KMS-11 (cell line): ENCODE results near the gene CBX8.
"Not testable (repeated sequence)": the region's sequence is repeated elsewhere in the genome, so short reads cannot be mapped to it uniquely, and the experiment has no call there.

Experiments used
- H2AFZ ChIP-seq: fragments of 200-600 bp; sonication (generic); 2 replicates; pipeline ENCODE4 v1.6.1; 2016; ENCODE audit warnings: antibody characterized with exemption, mixed run types, low read depth
- H3K27ac ChIP-seq: fragments of 200-600 bp; sonication (generic); 2 replicates; pipeline ENCODE4 v1.6.1; 2016; ENCODE audit warnings: mild to moderate bottlenecking, mixed run types
- H3K27me3 ChIP-seq: fragments of 200-600 bp; sonication (generic); 2 replicates; pipeline ENCODE4 v1.6.1; 2017; ENCODE audit warnings: mild to moderate bottlenecking, low read depth, mixed run types, moderate library complexity; ENCODE audit not compliant: insufficient read depth
- H3K36me3 ChIP-seq: fragments of 200-600 bp; sonication (generic); 2 replicates; pipeline ENCODE4 v1.6.1; 2017; ENCODE audit warnings: mild to moderate bottlenecking, mixed run types; ENCODE audit not compliant: insufficient read depth
- H3K4me1 ChIP-seq: fragments of 200-600 bp; sonication (generic); 2 replicates; pipeline ENCODE4 v1.6.1; 2016; ENCODE audit warnings: mild to moderate bottlenecking, low read depth, mixed run types; ENCODE audit not compliant: poor library complexity, severe bottlenecking
- H3K4me2 ChIP-seq: fragments of 200-600 bp; sonication (generic); 2 replicates; pipeline ENCODE4 v1.7.0; 2016; ENCODE audit warnings: mild to moderate bottlenecking, mixed run types
- H3K4me3 ChIP-seq: fragments of 200-600 bp; sonication (generic); IDR thresholded peaks from 2 replicates; pipeline ENCODE4 v1.6.1; 2017; ENCODE audit warnings: low read depth, low read length, mixed read lengths; ENCODE audit not compliant: insufficient read depth
- H3K79me2 ChIP-seq: fragments of 200-600 bp; sonication (generic); 2 replicates; pipeline ENCODE4 v1.6.1; 2016; ENCODE audit warnings: low read depth, mixed run types; ENCODE audit not compliant: insufficient read depth
- H3K9ac ChIP-seq: fragments of 200-600 bp; sonication (generic); 2 replicates; pipeline ENCODE4 v1.6.1; 2016; ENCODE audit warnings: mild to moderate bottlenecking, mixed run types
- H4K20me1 ChIP-seq: fragments of 200-600 bp; sonication (generic); 2 replicates; pipeline ENCODE4 v1.6.1; 2016; ENCODE audit warnings: mild to moderate bottlenecking, mixed run types; ENCODE audit not compliant: insufficient read depth
- TF ChIP-seq, protein P1 (sequence below): fragments of 200-600 bp; sonication (generic); conservative IDR thresholded peaks from 2 replicates; pipeline ENCODE4 v1.6.1; 2017; ENCODE audit warnings: low read depth, mild to moderate bottlenecking, antibody characterized with exemption, low read length, moderate library complexity, mixed read lengths

Gene CBX8

DNA sequence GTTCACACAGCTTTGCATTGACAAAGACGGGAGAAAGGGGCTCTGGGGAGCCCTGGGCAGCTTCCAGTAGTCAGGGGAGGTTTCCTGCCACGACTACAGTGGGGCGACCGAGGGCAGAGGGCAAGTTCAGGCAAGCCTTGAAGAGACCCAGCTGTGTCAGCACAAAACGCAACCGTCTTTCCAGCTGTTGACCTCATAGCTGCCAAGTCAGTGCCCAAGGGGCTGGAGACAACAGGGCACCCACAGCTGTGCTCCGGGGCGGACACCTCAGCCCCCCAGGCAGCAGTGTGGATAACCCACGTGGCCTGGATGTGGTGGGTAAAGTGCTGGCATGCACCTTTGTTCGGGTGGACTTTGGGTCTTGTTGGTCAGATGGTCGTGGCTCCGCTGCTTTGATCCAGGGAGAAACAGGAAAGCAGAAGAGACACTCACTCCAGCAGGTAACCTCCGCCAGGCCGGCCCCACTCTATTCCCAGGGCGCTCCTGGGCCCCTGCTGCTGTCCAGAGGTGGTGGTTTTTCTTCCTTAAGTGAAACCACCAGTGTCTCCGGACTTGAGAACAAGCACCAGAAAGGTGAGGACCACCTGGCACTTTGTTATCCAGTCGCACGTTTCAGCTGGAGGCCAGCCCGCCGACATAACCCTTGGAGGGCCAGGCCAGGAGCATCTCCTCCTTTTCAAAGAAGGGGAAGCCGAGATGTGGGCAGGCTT is 36.5 kb downstream of the CBX8 start:
- TF ChIP-seq, protein P1, sequence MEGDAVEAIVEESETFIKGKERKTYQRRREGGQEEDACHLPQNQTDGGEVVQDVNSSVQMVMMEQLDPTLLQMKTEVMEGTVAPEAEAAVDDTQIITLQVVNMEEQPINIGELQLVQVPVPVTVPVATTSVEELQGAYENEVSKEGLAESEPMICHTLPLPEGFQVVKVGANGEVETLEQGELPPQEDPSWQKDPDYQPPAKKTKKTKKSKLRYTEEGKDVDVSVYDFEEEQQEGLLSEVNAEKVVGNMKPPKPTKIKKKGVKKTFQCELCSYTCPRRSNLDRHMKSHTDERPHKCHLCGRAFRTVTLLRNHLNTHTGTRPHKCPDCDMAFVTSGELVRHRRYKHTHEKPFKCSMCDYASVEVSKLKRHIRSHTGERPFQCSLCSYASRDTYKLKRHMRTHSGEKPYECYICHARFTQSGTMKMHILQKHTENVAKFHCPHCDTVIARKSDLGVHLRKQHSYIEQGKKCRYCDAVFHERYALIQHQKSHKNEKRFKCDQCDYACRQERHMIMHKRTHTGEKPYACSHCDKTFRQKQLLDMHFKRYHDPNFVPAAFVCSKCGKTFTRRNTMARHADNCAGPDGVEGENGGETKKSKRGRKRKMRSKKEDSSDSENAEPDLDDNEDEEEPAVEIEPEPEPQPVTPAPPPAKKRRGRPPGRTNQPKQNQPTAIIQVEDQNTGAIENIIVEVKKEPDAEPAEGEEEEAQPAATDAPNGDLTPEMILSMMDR, result no peak
- Histone ChIP-seq H3K4me2 (no peak overlapping the region), H3K79me2 (no peaks in the 10 kb centered on the region), H3K27me3 (peaks cover 96% of the 10 kb centered on the region), H2AFZ (no peak overlapping the region), H3K4me1 (no peaks in the 10 kb centered on the region), H3K4me3 (no peak overlapping the region), H4K20me1 (no peaks in the 10 kb centered on the region), H3K36me3 (no peaks in the 10 kb centered on the region), H3K9ac (no peak overlapping the region), H3K27ac (no peak overlapping the region)

- TF ChIP-seq, protein P1, result no peak
- H3K27ac ChIP-seq, result no peak overlapping the region
- H3K4me1 ChIP-seq, result no peaks in the 10 kb centered on the region
- H3K27me3 ChIP-seq, result peaks cover 96% of the 10 kb centered on the region
- H3K4me2 ChIP-seq, result no peak overlapping the region
- no peaks in the 10 kb centered on the region for H3K36me3 ChIP-seq
- H3K9ac ChIP-seq, result no peak overlapping the region
- no peaks in the 10 kb centered on the region for H4K20me1 ChIP-seq
- no peak overlapping the region for H2AFZ ChIP-seq
- H3K4me3 ChIP-seq, result no peak overlapping the region
- no peaks in the 10 kb centered on the region for H3K79me2 ChIP-seq
Measured at GRCh38 chr17:79758271-79758670, 38.6 kb downstream of the CBX8 start.

DNA sequence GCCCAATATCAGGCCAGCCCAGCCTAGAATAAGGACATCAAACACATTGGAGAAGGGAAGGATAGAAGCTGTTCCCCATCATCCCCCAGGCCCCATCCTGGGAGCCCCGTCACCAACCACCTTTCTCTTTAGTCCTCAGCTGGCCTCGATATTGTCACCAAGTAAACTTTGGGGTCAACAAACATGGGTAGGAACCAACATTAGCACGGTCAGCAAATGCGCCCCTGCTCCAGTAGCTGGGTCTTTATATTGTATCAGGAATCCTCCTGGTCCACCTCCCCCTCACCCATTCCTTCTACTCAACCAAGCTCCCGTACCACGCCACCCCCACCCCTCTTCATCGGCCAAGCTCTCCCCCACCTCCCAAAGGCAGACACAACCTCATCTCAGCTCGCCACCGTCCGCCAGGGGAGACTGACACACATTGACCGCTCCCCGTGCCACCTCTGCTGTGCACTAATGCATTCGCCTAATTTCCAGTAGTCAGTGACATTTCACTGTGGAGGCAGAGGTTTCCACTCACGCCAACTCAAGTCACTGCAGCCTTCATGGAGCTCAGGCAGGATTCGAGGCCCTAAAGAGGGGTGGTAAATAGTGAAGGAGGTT is 39.6 kb downstream of the CBX8 start:
- Histone ChIP-seq H3K9ac (no peak overlapping the region), H3K27ac (no peak overlapping the region), H3K79me2 (no peaks in the 10 kb centered on the region), H3K27me3 (peaks cover 94% of the 10 kb centered on the region), H3K4me3 (no peak overlapping the region), H4K20me1 (no peaks in the 10 kb centered on the region), H3K4me2 (no peak overlapping the region), H3K36me3 (no peaks in the 10 kb centered on the region), H3K4me1 (no peaks in the 10 kb centered on the region), H2AFZ (no peak overlapping the region)
- TF ChIP-seq, protein P1, result no peak

DNA sequence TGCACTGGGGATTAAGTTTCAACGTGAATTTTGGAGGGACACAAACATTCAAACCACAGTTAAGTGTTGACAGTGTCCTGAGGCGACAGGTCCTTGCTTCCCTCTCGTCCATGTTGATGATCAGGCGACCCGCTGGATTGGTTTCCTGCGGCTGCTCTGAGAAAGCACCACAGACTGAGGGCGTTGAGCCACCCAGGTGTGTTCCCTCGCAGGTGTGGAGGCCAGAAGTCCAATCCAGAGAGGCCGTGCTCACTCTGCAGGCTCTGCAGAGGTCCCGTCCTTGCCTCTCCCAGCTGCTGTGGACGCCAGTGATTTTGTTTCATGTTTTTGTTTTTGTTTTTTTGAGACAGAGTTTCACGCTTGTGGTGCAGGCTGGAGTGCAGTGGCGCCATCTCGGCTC is 41.3 kb downstream of the CBX8 start:
- Histone ChIP-seq H3K9ac (no peak overlapping the region), H3K4me1 (peaks cover 2% of the 10 kb centered on the region), H3K36me3 (no peaks in the 10 kb centered on the region), H2AFZ (no peak overlapping the region), H3K4me3 (no peak overlapping the region), H4K20me1 (no peaks in the 10 kb centered on the region), H3K4me2 (no peak overlapping the region), H3K79me2 (no peaks in the 10 kb centered on the region), H3K27me3 (peaks cover 97% of the 10 kb centered on the region), H3K27ac (no peak overlapping the region)
- TF ChIP-seq, protein P1, result no peak

DNA sequence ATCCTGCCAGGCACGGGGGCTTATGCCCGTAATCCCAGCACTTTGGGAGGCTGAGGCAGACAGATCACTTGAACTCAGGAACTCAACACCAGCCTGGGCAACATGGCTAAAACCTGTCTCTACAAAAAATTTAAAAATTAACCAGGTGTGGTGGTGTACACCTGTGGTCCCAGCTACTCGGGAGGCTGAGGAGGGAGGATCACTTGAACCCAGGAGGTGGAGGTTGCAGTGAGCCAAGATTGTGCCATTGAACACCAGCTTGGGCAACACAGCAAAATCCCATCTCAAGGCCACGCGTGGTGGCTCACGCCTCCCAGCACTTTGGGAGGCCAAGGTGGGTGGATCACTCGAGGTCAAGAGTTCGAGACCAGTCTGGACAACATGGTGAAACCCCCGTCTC is 42.0 kb downstream of the CBX8 start:
- H3K79me2 ChIP-seq, H3K4me3 ChIP-seq, H2AFZ ChIP-seq, H3K9ac ChIP-seq, H4K20me1 ChIP-seq, H3K27ac ChIP-seq, H3K4me2 ChIP-seq, H3K4me1 ChIP-seq, H3K36me3 ChIP-seq: not testable (repeated sequence)
- H3K27me3 ChIP-seq, result peaks cover 93% of the 10 kb centered on the region
